NCI-H128 (cell line): Measurements from ENCODE around the gene SCNN1B.
"Not testable (repeated sequence)": the region's sequence is repeated elsewhere in the genome, so short reads cannot be mapped to it uniquely, and the experiment has no call there.

ENCODE experiments used
- DNase-seq: peaks from one replicate; lab custom pipeline; 2025; ENCODE audit not compliant: unreplicated experiment; lab: John Stamatoyannopoulos, UW

The SCNN1B gene

GRCh38 chr16:23348579-23349469 is 46.7 kb downstream of the SCNN1B start:
- no peak for DNase-seq

GRCh38 chr16:23351360-23351759 is 49.3 kb downstream of the SCNN1B start:
- no peak for DNase-seq

- no peak for DNase-seq
Observed at GRCh38 chr16:23353440-23353839, 51.3 kb downstream of the SCNN1B start.

- DNase-seq: no peak
Observed at GRCh38 chr16:23354246-23354645, 52.1 kb downstream of the SCNN1B start.

GRCh38 chr16:23355106-23355670 is 53.1 kb downstream of the SCNN1B start:
- DNase-seq: no peak

- DNase-seq: no peak
Observed at GRCh38 chr16:23356941-23357340, 54.8 kb downstream of the SCNN1B start.

- DNase-seq: no peak
Observed at GRCh38 chr16:23357761-23358290, 55.7 kb downstream of the SCNN1B start.

GRCh38 chr16:23359092-23359760 is 57.1 kb downstream of the SCNN1B start:
- DNase-seq: no peak

- DNase-seq: no peak
Observed at GRCh38 chr16:23362460-23363317, 60.6 kb downstream of the SCNN1B start.

- DNase-seq: no peak
Observed at GRCh38 chr16:23365602-23366240, 63.6 kb downstream of the SCNN1B start.

GRCh38 chr16:23366341-23366740 is 64.2 kb downstream of the SCNN1B start:
- not testable (repeated sequence) for DNase-seq

GRCh38 chr16:23367564-23367963 is 65.5 kb downstream of the SCNN1B start:
- no peak for DNase-seq

- DNase-seq: no peak
Observed at GRCh38 chr16:23367988-23368387, 65.9 kb downstream of the SCNN1B start.

- DNase-seq: no peak
Observed at GRCh38 chr16:23368469-23368868, 66.4 kb downstream of the SCNN1B start.

- DNase-seq: no peak
Observed at GRCh38 chr16:23369416-23369815, 67.3 kb downstream of the SCNN1B start.

GRCh38 chr16:23371368-23371767 is 69.3 kb downstream of the SCNN1B start:
- no peak for DNase-seq

- no peak for DNase-seq
Observed at GRCh38 chr16:23373436-23374219, 71.5 kb downstream of the SCNN1B start.

GRCh38 chr16:23374721-23375510 is 72.8 kb downstream of the SCNN1B start:
- DNase-seq: no peak

GRCh38 chr16:23375643-23376042 is 73.5 kb downstream of the SCNN1B start:
- DNase-seq: no peak
